ENCODE measurements around the gene MARK2.

- TF ChIP-seq, protein P1, sequence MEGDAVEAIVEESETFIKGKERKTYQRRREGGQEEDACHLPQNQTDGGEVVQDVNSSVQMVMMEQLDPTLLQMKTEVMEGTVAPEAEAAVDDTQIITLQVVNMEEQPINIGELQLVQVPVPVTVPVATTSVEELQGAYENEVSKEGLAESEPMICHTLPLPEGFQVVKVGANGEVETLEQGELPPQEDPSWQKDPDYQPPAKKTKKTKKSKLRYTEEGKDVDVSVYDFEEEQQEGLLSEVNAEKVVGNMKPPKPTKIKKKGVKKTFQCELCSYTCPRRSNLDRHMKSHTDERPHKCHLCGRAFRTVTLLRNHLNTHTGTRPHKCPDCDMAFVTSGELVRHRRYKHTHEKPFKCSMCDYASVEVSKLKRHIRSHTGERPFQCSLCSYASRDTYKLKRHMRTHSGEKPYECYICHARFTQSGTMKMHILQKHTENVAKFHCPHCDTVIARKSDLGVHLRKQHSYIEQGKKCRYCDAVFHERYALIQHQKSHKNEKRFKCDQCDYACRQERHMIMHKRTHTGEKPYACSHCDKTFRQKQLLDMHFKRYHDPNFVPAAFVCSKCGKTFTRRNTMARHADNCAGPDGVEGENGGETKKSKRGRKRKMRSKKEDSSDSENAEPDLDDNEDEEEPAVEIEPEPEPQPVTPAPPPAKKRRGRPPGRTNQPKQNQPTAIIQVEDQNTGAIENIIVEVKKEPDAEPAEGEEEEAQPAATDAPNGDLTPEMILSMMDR (IDR thresholded peaks at IDR 0.05): no peak
- no peak for TF ChIP-seq POLR2A (IDR thresholded peaks at IDR 0.05)
These were observed 81.4 kb downstream of the MARK2 start for GRCh38 chr11:63920126-63920938.

Data from esophagus squamous epithelium (tissue), 4 donors.